Liver (tissue), 9 donors: ENCODE measurements around the gene TRIM29. TPM values are rescaled to one million over a fixed set of nuclear protein-coding genes. Genes with fewer than 3 reads are reported as not detected.

Source experiments
- DNase-seq: peaks from one replicate; pipeline ENCODE4 v3.0.0-alpha.2; 2017; ENCODE audit warnings: low spot score
- H3K27ac ChIP-seq, 2 donors: one replicate each; pipeline ENCODE4 v1.7.0; 2013; ENCODE audit warnings: inconsistent platforms in 2 of 2, low read length in 2 of 2, control low read depth in 1 of 2, low read depth in 1 of 2, mild to moderate bottlenecking in 1 of 2
- H3K27me3 ChIP-seq, 4 donors: one replicate each; pipeline versions ENCODE4 v1.6.1 to v1.7.0; 2013; ENCODE audit warnings: low read length in 3 of 4, inconsistent platforms in 1 of 4, mild to moderate bottlenecking in 1 of 4, moderate library complexity in 1 of 4; ENCODE audit not compliant: control insufficient read depth in 4 of 4, insufficient read depth in 4 of 4
- H3K36me3 ChIP-seq, 4 donors: one replicate each; pipeline versions ENCODE4 v1.6.1 to v1.7.0; 2013; ENCODE audit warnings: low read length in 3 of 4, mild to moderate bottlenecking in 3 of 4, low read depth in 1 of 4, moderate library complexity in 1 of 4; ENCODE audit not compliant: control insufficient read depth in 4 of 4, insufficient read depth in 3 of 4
- H3K4me1 ChIP-seq, 4 donors: one replicate each; pipeline versions ENCODE4 v1.6.1 to v1.7.0; 2013; ENCODE audit warnings: low read length in 3 of 4, mild to moderate bottlenecking in 3 of 4, moderate library complexity in 1 of 4; ENCODE audit not compliant: control insufficient read depth in 4 of 4, insufficient read depth in 4 of 4
- H3K4me3 ChIP-seq, 3 donors: one replicate each; pipeline versions ENCODE4 v1.6.1 to v1.7.0; 2013; ENCODE audit warnings: low read length in 3 of 3, control low read depth in 1 of 3, low read depth in 1 of 3, mild to moderate bottlenecking in 1 of 3
- H3K9ac ChIP-seq, 2 donors: one replicate each; pipeline ENCODE4 v1.7.0; 2013; ENCODE audit warnings: low read length in 2 of 2, mild to moderate bottlenecking in 2 of 2, moderate library complexity in 2 of 2, control low read depth in 1 of 2, low read depth in 1 of 2
- H3K9me3 ChIP-seq, 4 donors: one replicate each; pipeline versions ENCODE4 v1.6.1 to v1.7.0; 2013; ENCODE audit warnings: low read length in 3 of 4; ENCODE audit not compliant: control insufficient read depth in 4 of 4
- EGR1 ChIP-seq, 2 donors: IDR thresholded peaks; 2 replicates each; pipeline ENCODE4 v1.6.1; 2016 to 2018; ENCODE audit warnings: antibody characterized with exemption in 2 of 2, low read depth in 2 of 2
- FOXA1 ChIP-seq: IDR thresholded peaks from 2 replicates; pipeline ENCODE4 v1.6.1; 2016; ENCODE audit warnings: antibody characterized with exemption
- HNF4A ChIP-seq, 2 donors: conservative IDR thresholded peaks; 2 replicates each; pipeline ENCODE4 v1.6.1; 2016; ENCODE audit warnings: antibody characterized with exemption in 2 of 2, mild to moderate bottlenecking in 2 of 2
- HNF4G ChIP-seq: IDR thresholded peaks from 2 replicates; pipeline ENCODE4 v1.6.1; 2016; ENCODE audit warnings: antibody characterized with exemption
- JUND ChIP-seq, 2 donors: IDR thresholded peaks; 2 replicates each; pipeline ENCODE4 v1.6.1; 2016; ENCODE audit warnings: antibody characterized with exemption in 2 of 2
- RAD21 ChIP-seq, 2 donors: IDR thresholded peaks; 2 replicates each; pipeline ENCODE4 v1.6.1; 2016; ENCODE audit warnings: antibody characterized with exemption in 2 of 2, mild to moderate bottlenecking in 2 of 2
- RXRA ChIP-seq, 2 donors: IDR thresholded peaks; 2 replicates each; pipeline ENCODE4 v1.6.1; 2017 to 2018; ENCODE audit warnings: antibody characterized with exemption in 2 of 2, mild to moderate bottlenecking in 1 of 2
- SP1 ChIP-seq: IDR thresholded peaks from 2 replicates; pipeline ENCODE4 v1.6.1; 2018; ENCODE audit warnings: antibody characterized with exemption, mild to moderate bottlenecking
- TAF1 ChIP-seq: conservative IDR thresholded peaks from 2 replicates; pipeline ENCODE4 v1.6.1; 2016; ENCODE audit warnings: antibody characterized with exemption, mild to moderate bottlenecking
- YY1 ChIP-seq: IDR thresholded peaks from 2 replicates; pipeline ENCODE4 v1.6.1; 2016; ENCODE audit warnings: antibody characterized with exemption, mild to moderate bottlenecking
- WGBS: extraction: QIAGEN DNeasy Blood & Tissue Kit; methylation state at CpG from one replicate; pipeline ENCODE4 v1.1.7; 2013; 5-methylcytosine and 5-hydroxymethylcytosine counted together
- polyA plus RNA-seq, 2 donors: library from polyadenylated mRNA; stranded (reverse) in 1 of 2; unstranded in 1 of 2; fragments of 200-250 nt in 1 of 2; fragments of >200 nt in 1 of 2; fragmentation: Nextera tagmentation in 1 of 2; extraction: Ambion mirVana in 1 of 2; gene quantifications; one replicate each; pipeline versions ENCODE4 v1.2.1 to v1.2.3, GENCODE V29; 2013 to 2015
- total RNA-seq, 2 donors: library from RNA; depleted of rRNA; stranded (reverse); fragments of >200 nt; gene quantifications; one replicate each; pipeline ENCODE4 v1.2.3, GENCODE V29; 2014
- TF ChIP-seq, protein P1 (sequence below): IDR thresholded peaks from 2 replicates; pipeline ENCODE4 v1.6.1; 2016; ENCODE audit warnings: antibody characterized with exemption
- TF ChIP-seq, protein P2 (sequence below): fragments of 150-350 bp; IDR thresholded peaks from 2 replicates; pipeline ENCODE4 v1.5.1; 2017; ENCODE audit warnings: improper control_type of control experiment, low read depth, low read length; ENCODE audit not compliant: missing input control
- TF ChIP-seq, protein P3 (sequence below): IDR thresholded peaks from 2 replicates; pipeline ENCODE4 v1.6.1; 2016; ENCODE audit warnings: antibody characterized with exemption
- TF ChIP-seq, protein P4 (sequence below): IDR thresholded peaks from 2 replicates; pipeline ENCODE4 v1.6.1; 2016; ENCODE audit warnings: antibody characterized with exemption
- donor health status: healthy.
- donor health status: healthy.
- donor health status: healthy.
- donor health status: healthy.
- donor health status: healthy.

Gene TRIM29
- total and polyA plus RNA-seq, 4 donors = 0.22 to 0.89 (median 0.35) TPM

DNA sequence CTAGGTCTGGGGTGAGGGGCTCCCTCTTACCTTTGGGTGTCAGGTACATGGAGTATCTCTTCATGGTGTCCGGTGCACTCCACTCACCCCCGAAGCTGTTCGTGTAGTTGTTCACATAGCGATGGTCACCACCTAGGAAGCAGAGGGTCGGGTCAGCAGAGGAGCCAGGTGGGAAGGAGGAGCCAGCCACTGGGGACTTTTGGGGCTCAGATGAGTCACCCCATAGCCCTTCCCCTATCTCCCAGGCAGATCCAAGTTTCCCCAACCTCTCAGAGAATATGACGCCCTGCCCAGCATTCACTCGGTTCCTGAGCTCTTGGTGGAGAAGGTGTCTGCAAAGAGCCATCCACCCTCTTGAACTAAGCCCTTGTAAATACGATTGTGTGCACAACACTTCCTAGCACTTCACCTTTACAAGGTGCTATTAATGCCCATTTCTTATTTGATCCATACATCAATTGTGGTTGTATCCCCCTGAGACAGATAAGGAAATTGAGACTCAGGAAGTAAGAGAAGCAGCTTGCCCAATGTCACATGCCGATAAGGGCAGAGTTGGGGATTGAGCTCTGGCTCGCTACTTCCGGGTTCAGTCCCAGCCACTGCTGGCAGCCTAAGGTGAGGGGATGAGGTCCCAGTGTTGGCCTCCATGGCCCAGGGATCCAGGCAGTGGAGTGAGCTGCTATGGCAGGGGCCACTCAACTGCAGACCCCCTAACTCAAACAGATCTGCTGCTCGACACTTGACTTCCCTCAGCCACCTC lies 14.8 kb downstream of the TRIM29 start:
- WGBS = 84% methylated on average over 12 of the region's 12 CpGs

DNA sequence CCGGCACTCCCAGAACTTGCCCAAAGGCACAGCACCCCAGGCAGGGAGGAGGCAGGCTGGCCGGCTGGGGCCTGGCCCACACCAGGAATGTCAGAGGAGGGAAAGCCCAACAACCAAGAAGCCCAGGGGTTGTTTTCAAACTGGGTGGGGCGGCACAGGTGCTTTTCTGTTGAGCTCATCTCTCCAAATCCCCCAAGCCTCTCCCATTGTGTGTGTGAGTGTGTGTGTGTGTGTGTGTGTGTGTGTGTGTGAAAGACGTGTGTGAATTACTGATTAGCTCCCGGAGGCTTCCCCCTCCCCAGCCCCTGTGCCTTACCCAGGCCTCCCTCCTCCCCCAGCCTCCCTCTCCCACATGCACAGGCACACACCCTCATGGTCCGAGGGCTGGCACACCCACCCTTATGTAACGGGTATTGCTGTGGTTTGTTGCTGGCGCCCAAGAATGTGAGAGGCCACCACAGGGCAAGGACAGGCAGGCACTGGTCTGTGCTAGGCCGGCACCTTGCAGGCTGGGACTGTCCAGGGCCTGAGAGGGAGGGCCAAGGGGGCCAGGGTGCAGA lies 15.9 kb downstream of the TRIM29 start:
- H3K36me3 ChIP-seq = no peaks in the 10 kb centered on the region
- H3K4me3 ChIP-seq = no peak overlapping the region
- H3K27me3 ChIP-seq = no peaks in the 10 kb centered on the region
- no peaks in the 10 kb centered on the region for H3K4me1 ChIP-seq
- TF ChIP-seq EGR1 (IDR thresholded peaks at IDR 0.05; ENCODE audit: low read depth in 2 of 2) (no peak), HNF4G (no peak), JUND (IDR thresholded peaks at IDR 0.05) (no peak)
- TF ChIP-seq, protein P1, sequence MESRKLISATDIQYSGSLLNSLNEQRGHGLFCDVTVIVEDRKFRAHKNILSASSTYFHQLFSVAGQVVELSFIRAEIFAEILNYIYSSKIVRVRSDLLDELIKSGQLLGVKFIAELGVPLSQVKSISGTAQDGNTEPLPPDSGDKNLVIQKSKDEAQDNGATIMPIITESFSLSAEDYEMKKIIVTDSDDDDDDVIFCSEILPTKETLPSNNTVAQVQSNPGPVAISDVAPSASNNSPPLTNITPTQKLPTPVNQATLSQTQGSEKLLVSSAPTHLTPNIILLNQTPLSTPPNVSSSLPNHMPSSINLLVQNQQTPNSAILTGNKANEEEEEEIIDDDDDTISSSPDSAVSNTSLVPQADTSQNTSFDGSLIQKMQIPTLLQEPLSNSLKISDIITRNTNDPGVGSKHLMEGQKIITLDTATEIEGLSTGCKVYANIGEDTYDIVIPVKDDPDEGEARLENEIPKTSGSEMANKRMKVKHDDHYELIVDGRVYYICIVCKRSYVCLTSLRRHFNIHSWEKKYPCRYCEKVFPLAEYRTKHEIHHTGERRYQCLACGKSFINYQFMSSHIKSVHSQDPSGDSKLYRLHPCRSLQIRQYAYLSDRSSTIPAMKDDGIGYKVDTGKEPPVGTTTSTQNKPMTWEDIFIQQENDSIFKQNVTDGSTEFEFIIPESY = no peak
- TF ChIP-seq, protein P2, sequence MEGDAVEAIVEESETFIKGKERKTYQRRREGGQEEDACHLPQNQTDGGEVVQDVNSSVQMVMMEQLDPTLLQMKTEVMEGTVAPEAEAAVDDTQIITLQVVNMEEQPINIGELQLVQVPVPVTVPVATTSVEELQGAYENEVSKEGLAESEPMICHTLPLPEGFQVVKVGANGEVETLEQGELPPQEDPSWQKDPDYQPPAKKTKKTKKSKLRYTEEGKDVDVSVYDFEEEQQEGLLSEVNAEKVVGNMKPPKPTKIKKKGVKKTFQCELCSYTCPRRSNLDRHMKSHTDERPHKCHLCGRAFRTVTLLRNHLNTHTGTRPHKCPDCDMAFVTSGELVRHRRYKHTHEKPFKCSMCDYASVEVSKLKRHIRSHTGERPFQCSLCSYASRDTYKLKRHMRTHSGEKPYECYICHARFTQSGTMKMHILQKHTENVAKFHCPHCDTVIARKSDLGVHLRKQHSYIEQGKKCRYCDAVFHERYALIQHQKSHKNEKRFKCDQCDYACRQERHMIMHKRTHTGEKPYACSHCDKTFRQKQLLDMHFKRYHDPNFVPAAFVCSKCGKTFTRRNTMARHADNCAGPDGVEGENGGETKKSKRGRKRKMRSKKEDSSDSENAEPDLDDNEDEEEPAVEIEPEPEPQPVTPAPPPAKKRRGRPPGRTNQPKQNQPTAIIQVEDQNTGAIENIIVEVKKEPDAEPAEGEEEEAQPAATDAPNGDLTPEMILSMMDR = no peak
- TF ChIP-seq, protein P3, sequence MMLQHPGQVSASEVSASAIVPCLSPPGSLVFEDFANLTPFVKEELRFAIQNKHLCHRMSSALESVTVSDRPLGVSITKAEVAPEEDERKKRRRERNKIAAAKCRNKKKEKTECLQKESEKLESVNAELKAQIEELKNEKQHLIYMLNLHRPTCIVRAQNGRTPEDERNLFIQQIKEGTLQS = no peak
- 80% methylated on average over 9 of the region's 9 CpGs for WGBS
- DNase-seq = no peak
- H3K27ac ChIP-seq = no peak overlapping the region
- H3K9me3 ChIP-seq = no peaks in the 10 kb centered on the region
- no peak overlapping the region for H3K9ac ChIP-seq

More for the DNA sequence above, 14.8 kb downstream of the TRIM29 start:
- TF ChIP-seq HNF4A (conservative IDR thresholded peaks at IDR 0.05) = no peak
- TF ChIP-seq FOXA1 = no peak
- no peak for TF ChIP-seq TAF1
- no peak for TF ChIP-seq RAD21 (IDR thresholded peaks at IDR 0.05)
- TF ChIP-seq YY1 = no peak
- no peak for TF ChIP-seq JUND (IDR thresholded peaks at IDR 0.05)
- TF ChIP-seq, protein P3 = no peak
- TF ChIP-seq HNF4G = no peak
- TF ChIP-seq, protein P2 = no peak
- TF ChIP-seq, protein P4, sequence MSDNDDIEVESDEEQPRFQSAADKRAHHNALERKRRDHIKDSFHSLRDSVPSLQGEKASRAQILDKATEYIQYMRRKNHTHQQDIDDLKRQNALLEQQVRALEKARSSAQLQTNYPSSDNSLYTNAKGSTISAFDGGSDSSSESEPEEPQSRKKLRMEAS = no peak
- no peak for TF ChIP-seq RXRA (IDR thresholded peaks at IDR 0.05)
- no peak for TF ChIP-seq SP1
- no peak overlapping the region for H3K9ac ChIP-seq
- no peaks in the 10 kb centered on the region for H3K4me1 ChIP-seq
- DNase-seq = no peak
- no peak overlapping the region for H3K4me3 ChIP-seq
- no peaks in the 10 kb centered on the region for H3K36me3 ChIP-seq
- H3K9me3 ChIP-seq = no peaks in the 10 kb centered on the region
- H3K27me3 ChIP-seq = no peaks in the 10 kb centered on the region
- no peak overlapping the region for H3K27ac ChIP-seq
